Activated T-cell treated with anti-CD3 and anti-CD28 coated beads for 1 hour (primary cell): ENCODE data around the gene ADRM1.

Experiments used
- DNase-seq: peaks from one replicate; pipeline ENCODE4 v3.0.0-alpha.2; 2020; ENCODE audit warnings: low read depth

The ADRM1 gene

DNA sequence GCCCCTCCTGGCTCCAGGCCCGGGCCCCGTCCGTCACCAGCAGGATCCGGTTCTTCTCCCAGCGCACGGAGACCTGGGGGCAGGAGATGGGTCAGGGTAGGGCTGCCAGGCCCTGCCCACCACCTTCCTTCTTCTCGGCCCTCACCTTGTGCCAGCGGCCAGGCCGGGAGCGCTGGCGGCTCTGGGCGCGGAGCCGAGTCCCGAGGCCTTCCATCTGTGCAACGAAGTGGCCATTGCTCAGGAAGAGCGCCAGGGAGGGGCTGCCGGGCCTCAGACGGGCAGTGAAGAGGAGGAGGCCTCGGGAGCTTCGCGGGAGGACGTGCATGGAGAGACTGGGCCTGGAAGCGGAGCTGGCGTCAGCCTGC lies 7.9 kb downstream of the ADRM1 start:
- no peak for DNase-seq

DNA sequence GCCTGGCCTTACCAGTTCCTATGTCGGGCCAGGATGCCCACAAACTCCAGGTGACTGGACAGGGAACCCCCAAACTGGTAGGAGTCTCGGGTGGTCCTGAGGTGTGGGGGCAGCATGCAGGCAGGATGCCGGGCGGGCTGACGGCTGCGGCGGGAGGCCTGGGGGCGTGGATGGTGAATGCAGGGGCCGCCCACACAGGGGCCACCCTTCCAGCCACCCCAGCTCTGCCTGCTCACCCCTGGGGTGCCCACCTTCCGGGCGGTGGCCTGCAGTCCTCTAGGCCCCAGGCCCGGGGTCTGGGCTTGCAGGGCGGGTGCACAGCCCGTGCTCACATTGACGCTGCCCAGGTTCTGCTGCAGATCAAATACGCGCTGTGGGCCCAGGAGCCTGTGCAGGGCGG lies 8.4 kb downstream of the ADRM1 start:
- DNase-seq: no peak

DNA sequence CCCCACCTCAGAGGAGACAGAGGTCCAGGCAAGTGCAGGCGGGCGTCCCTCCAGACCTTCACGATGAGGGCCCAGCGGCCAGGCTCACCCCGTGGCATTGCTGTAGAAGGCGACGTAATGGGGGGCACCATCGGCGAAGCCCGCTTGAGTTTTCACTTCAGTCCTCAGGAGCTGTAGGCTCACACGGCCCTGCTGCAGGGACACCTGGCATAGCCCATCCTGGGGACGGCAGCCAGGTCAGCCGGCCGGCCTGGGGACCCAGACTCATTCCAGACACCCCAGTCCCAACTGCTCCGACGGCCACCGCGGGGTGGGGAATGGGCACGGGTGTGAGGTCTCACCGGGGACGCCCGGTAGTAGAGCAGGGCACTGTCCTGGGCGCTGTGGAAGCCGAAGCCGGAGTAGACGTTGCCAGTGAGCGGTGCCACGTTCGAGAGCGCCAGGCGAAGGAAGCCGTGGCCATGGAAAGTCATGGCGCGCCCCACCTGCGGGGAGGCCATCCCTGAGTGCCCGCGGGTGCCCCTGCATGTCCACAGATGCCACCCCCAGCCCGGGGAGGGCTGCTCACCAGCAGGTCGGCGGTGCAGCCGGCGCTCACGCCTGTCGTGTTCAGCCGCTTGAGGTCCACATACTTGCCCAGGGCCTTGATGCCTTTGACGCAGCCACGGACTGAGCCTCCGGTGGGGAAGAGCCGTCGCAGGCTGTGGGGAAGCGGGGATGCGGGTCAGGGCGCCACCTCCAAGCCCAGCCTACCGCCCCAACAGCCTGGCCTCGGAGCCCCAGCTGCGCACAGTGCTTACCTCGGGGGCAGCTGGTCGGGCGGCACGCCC lies 9.2 kb downstream of the ADRM1 start:
- no peak for DNase-seq

DNA sequence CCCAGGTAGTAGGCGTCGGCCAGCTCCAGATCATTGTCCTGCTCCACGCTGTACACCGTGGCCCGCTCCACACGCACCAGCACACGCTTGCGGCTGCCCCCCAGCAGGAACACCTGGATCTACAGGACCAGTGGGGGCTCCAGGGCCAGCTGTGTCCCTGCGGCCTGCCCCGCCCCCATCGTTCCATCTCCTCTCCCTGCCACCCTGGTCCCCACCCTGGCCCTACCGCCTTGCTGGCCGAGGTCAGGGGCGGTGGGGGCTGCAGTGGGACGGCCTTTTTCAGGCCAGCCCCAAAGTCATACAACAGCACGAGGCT lies 9.8 kb downstream of the ADRM1 start:
- DNase-seq: no peak

DNA sequence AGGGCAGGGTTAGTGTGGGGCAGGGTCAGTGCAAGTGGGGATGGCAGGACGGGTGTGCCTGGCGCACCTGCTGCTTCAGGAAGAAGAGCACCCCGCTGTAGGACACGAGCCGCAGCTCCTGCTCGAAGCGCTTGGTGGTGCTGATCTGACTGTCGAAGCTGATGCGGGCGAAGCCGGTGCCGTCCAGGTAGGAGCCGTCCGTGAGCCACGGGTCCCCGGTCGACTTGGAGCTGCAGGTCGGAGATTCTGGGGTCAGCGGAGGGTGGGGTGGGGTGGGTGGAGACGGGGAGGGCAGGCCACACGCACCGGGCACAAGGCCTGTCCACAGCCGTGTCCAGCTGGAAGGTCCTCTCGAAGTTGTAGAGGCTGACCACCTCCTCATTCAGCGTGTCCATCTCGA lies 10.2 kb downstream of the ADRM1 start:
- DNase-seq: no peak

DNA sequence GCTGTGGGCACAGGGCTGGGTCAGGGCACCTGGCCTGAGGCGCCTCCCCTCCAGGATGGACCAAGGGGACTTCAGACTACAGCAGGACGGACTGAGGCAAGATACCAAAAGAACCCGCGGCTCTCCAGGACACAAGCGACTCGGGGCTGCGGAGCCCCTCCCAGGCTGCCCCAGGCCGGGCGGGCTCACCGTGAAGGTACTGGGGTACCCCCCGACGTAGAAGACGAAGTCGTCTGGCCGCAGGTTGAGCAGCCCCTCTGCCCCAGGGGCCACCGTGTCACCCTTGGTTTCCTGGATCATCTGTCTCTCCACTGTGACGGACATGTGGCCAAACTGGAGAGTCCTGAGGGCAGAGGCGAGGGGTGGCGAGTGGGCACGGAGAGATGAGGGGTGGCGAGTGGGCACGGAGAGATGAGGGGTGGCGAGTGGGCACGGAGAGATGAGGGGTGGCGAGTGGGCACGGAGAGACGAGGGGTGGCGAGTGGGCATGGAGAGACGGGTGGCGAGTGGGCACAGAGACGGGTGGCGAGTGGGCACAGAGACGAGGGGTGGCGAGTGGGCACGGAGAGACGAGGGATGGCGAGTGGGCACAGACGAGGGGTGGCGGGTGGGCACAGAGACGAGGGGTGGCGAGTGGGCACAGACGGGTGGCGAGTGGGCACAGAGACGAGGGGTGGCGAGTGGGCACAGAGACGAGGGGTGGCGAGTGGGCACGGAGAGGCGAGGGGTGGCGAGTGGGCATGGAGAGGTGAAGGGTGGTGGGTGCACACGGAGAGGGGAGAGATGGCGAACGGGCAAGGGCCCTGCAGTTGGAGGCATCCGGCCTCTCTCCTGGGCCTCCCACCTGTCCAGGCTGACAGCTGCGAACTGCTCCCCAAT lies 10.9 kb downstream of the ADRM1 start:
- DNase-seq: no peak

DNA sequence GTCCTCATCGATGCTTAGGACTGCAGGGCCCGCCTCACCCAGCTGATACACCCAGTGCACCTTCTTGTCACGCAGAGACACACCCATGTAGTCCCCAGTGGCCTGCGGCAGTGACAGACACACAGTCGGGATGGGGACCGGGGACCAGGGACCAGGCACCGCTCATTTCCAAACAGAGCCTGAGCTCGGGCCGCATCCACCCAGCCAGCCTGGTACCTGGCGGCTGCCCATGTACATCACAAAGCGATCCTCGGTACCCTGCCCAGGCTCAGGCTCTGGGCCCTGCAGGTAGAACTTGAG lies 11.5 kb downstream of the ADRM1 start:
- no peak for DNase-seq

DNA sequence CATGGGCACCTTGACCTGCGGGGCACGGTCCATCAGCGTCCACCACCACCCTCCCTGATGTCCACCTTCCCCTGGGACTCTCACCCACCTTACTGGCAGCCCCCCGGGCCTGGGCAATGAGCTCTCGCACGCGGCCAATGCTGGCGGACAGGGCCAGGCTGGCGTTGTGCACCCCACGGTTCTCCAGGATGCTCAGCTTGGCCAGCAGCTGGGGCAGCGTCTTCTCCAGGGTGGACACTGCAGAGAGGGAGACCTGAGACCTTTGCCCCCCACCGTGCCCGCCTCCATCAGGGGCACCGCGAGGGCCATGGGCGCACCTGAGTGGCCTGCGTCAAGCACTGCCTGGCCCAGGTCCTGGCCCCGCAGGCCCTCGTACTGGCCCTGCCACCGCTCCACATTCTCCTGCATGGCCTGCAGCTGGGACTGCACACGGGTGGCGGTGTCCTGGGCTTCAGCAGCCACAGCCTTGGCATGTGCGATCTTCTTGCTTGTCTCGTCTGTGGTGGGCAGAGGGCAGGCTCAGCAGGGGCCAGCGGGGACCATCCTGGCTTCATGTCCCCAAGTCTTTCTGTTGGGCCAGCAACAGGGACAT lies 12.0 kb downstream of the ADRM1 start:
- DNase-seq: no peak

DNA sequence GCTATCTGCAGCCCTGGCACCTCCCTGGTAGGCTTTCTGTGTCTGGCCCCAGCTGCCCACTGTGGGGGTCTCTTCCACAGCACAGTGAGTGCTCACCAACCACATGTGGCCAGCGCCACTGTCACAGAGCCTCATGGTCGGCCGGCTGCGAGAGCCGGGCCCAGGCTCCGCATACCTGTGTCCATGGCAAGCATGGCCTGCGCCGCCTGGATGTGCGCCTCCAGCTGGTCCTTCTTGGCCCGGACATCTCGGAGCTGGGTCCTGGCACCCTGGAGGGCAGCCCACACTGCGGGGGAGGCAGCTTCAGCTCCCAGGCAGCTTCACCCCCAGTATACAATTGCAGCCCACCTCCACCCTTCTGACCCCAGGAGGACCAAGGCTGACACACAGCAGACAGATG lies 13.0 kb downstream of the ADRM1 start:
- no peak for DNase-seq

DNA sequence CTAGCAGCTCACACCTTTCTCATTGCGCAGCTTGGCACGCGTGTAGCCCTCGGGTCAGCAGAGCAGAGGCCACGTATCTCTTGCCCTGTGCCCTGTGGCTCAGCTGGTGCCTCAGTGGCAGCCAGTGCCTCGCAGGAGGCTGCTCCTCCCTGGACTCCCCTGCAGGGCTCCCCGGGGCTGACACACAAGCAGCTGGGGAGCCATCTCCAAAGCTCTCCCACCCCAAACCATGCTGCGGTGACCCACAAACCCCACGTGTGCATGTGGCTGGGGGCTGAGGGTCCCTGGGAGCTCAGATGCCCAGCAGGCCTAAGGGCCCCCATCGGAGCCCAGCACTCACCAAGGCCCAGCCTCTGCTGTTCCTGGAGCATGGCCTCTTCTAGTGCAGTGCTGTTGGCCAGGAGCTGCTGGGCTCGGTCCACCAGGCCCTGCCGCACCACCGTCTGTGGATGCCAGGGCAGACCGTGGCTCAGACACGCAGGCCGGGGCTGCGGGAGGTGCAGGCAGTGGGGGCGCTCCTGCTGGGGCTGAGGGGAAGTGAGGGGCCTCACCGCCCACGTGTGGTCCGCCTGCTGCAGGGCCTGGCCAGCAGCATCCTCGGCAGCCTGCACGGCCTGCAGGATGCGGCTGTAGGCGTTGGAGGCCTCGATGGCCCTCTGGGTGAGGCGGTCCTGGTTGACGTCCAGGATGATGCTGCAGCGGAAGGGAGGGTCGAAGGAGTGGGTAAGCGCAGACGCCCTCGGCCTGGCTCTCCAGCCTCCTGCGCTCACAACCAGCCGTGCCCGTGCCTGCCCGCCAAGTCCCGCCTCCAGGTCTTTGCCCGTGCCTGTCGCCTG lies 13.8 kb downstream of the ADRM1 start:
- no peak for DNase-seq

DNA sequence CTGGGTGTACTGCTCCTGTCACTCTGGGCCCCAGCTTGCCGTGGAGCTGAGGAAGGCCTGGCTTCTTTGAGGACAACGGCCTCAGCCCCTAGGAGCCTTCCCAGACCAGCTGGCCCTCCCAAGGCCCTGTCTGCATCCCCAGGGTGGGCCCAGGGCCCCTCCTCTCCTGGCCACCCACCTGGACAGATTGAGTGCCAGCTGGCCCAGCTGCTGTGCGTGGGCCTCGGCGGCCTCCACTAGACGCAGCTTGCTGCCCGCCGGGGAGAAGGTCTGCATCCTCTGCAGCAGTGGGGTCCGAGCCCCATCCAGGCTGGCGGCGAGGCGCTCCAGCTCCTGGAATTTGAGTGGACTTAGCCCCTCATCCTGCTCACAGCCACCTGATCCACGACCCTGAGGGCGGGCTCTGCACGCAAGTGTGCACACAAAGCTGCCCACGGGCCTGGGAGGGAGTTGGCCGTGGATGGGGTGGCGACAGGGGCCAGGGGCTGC lies 14.4 kb downstream of the ADRM1 start:
- no peak for DNase-seq

DNA sequence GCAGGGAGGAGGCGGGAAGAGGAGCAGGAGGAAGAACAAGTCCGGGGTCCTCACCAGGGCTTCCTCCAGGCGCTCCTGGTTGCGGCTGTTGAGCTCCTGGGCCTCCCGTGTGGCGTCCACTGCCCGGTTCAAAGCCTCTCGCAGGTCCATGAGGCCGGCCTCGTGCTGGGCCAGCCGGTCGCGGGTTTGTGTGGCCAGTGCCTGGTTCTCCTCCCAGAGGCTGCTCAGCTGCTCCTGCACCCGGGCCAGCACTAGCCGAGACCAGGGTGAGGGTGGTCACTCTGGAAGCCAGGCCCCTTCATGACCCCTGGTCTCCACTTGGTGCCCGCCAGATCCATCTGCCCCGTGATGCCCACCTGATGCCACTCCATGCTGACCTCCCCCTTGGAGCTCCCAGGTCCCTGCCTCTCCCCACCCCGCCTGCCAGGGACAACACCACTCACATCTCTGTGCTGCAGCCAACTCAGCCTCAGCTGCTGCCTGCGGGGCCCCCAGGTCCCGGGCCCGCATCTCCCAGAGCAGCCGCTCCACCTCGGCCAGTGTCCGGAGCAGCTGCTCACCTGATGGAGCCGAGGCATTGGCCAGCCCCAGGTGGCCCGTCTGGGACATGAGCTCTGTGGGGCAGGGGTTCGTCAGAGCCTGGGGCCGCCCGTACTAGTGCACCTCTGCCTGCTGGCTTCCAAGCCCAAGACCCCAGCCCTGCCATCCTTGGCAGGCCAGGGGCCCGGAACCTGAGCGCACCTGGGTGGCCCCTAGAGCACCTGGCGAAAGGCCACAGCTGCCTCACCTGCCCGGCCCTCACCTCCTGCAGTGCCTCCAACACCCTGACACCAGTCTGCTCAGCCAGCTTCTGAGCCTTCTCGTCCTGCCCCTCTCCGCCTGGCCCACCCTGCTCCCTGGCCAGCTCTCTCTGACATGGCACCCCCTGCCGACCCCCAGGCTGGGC lies 15.9 kb downstream of the ADRM1 start:
- DNase-seq: no peak

DNA sequence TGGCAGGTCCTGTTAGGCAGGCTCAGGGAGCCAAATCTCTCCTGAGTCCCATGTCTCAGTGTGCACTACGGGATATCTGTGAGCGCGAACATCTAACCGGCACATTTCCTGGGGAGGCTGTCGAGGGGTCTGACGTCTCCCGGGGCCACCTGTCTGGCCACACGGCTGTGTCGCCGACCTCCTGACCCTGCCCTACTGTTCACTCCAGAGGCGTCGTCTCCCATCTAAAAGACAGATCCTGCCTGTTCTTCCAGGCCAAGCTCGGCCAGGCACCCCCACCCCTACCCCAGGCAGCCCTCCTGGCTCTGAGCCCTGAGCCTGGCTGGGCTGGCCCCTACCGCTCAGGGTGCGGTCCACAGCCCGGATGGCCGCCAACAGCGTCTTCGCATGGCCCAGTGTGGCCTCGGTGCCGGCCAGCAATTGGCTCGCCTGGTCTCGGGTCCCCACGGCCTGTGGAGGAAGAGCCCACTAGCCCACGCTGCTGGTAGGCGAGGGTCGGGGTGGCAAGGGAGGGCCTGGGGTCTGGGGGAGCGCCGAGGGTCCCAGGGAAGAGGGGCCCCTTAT lies 16.6 kb downstream of the ADRM1 start:
- DNase-seq: no peak

DNA sequence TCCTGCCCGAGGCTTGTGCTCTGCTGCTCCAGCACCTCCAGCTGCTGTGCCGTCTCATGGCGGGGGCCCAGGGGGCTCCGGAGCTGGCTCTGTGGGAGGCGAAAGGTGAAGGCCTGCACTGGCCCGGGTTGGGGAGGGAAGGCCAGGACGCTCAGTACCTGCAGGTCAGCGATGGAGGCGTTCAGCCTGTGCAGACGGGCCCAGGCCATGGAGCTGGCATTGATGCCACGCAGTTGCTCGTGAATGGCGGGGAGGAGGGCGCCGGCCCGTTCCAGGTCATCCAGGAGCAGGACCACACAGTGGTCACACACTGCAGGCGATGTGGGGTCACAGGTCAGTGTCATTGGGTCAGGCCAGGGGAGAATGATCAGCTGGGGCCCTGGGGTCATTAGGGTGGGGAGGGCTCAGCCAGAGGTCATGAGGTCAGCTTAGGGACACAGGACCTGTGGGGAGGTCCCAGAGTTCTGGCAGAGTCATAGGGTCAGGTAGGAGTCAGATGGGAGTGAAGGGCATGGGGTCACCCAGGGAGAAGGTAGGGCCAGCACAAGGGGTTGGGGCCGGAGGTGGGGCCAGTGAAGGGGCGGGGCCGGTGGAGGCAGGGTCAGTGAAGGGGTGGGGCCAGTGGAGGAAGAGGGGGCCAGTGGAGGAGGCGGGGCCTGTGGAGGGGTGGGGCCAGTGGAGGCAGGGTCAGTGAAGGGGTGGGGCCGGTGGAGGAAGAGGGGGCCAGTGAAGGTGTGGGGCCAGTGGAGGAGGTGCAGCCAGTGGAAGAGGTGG lies 18.0 kb downstream of the ADRM1 start:
- DNase-seq: no peak

DNA sequence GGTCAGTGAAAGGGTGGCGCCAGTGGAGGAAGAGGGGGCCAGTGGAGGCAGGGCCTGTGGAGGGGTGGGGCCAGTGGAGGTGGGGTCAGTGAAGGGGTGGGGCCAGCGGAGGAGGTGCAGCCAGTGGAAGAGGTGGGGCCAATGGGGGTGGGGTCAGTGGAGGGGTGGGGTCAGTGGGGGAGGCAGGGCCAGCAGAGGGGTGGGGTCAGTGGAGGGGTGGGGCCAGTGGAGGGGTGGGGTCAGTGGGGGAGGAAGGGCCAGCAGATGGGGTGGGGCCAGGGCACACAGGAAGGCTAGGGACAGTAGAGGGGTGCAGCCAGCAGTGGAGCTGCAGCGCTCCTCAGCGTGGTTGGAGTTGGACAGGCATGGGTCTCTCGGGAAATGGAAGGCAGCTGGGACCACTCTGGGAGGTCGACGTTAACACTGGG lies 18.7 kb downstream of the ADRM1 start:
- no peak for DNase-seq

DNA sequence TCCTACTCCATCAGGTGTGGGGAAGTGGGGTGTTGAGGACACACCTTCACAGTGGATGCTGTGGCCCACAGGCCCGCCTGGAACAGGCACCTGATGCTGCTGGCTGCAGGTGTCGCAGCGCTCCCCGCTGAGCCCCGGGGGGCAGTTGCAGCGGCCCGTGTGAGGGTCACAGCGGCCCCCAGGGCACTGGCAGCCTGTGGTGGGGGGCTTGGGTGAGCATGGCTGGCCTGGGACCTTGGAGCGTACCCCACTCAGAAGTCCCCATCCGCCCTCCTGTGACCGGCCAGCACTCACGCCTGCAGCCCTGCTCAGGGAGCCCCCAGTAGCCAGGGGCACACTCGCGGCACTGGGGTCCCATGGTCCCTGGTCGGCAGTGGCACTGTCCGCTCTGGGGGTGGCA lies 19.2 kb downstream of the ADRM1 start:
- DNase-seq: no peak

DNA sequence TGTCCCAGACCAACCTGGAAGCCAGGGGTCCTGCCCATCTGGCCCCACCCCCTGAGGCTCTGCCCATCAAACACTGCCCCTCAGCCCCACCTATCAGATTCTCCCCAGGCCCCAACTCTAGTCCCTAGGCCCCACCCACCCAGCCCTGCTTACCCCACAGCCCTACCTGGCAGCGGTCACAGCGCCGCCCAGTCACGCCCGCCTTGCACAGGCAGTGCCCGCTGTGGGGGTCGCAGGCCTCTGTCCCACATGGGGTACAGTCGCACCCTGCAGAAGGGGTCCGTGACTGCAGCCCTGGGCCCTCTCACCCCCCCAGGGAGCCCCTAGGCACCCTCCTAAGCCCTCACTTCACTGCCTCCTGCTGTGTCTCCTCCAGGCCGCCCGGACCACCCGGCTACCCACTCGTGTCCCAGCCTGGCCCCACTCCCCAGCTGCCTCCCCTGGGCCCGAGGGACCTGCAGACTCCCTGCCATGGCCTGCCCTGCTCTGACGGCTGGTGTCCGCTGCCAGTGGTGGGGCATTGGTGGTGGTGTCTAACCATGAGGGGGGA lies 19.8 kb downstream of the ADRM1 start:
- DNase-seq: no peak

DNA sequence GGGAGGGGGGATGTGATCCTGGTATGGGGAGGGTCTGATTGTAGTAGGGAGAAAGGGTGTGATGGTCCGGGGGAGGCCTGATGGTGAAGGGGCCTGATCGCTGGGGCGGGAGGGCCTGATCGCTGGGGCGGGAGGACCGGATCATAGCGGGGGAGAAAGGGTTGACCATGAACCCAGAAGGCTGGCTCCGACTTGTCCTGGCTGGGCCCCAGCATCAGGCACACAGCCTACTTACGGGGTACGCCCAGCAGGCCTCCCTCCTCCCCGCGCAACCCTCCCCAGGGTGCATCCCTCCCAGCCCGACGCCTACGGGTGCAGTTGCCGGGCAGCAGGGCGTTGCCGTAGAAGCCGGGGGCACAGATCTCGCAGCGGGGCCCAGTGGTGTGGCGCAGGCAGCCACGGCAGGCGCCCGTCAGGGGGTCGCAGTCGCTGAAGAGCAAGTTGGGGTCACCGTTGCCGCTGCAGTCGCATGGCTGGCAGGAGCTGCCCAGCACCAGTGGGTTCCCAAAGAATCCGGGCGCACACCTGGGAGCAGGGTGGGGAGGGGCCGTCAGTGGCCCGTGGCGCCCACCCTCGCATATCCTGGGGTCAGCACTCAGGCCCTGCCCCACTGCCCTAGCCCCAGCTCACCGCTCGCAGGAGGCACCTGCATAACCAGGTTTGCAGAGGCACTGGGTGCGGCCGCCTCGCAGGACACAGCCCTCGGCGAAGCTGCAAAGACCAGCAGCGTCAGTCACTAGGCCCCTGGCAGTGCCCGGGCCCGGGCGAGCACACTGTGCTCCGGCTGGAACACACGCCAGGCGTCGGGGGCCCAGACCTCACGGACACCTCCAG lies 20.6 kb downstream of the ADRM1 start:
- DNase-seq: no peak
